Endothelial cell (in vitro differentiated cells): Measurements from ENCODE around the gene DIP2C. TPM values are rescaled to one million over a fixed set of nuclear protein-coding genes. Genes with fewer than 3 reads are reported as not detected.

Experiments
- DNase-seq: peaks from one replicate; pipeline ENCODE4 v3.0.0; 2021; ENCODE audit warnings: low spot score
- H3K27ac Mint-ChIP-seq: one replicate; pipeline ENCODE4 v1.8.0; 2021; ENCODE audit warnings: mixed read lengths, inconsistent platforms; ENCODE audit not compliant: unreplicated experiment
- H3K27me3 Mint-ChIP-seq: one replicate; pipeline ENCODE4 v1.8.0; 2021; ENCODE audit warnings: mild to moderate bottlenecking, moderate library complexity, mixed read lengths, inconsistent platforms; ENCODE audit not compliant: unreplicated experiment
- H3K36me3 Mint-ChIP-seq: one replicate; pipeline ENCODE4 v1.8.0; 2021; ENCODE audit warnings: mild to moderate bottlenecking, low read depth, mixed read lengths, inconsistent platforms; ENCODE audit not compliant: unreplicated experiment
- H3K4me1 Mint-ChIP-seq: one replicate; pipeline ENCODE4 v1.8.0; 2021; ENCODE audit warnings: mild to moderate bottlenecking, mixed read lengths, inconsistent platforms; ENCODE audit not compliant: unreplicated experiment
- H3K4me3 Mint-ChIP-seq: one replicate; pipeline ENCODE4 v1.8.0; 2021; ENCODE audit warnings: mild to moderate bottlenecking, mixed read lengths, inconsistent platforms; ENCODE audit not compliant: unreplicated experiment
- H3K9me3 Mint-ChIP-seq: one replicate; pipeline ENCODE4 v1.8.0; 2021; ENCODE audit warnings: mixed read lengths, inconsistent platforms; ENCODE audit not compliant: unreplicated experiment
- CTCF ChIP-seq: fragments of 200-600 bp; sonication (generic); IDR thresholded peaks from one replicate; pipeline ENCODE4 v1.5.0; 2021; ENCODE audit warnings: antibody characterized with exemption; ENCODE audit not compliant: unreplicated experiment
- total RNA-seq: library from RNA; stranded (reverse); fragmentation: NEBNext Ultra II Directional; extraction: Animal tissue kit (Norgen Biotek cat#: 25700); gene quantifications from one replicate; pipeline ENCODE4 v1.2.1, GENCODE V29; 2021; ENCODE audit not compliant: unreplicated experiment

The DIP2C gene
- total RNA-seq, 1 donor from 2014 or later, result 13.1 TPM

DNA sequence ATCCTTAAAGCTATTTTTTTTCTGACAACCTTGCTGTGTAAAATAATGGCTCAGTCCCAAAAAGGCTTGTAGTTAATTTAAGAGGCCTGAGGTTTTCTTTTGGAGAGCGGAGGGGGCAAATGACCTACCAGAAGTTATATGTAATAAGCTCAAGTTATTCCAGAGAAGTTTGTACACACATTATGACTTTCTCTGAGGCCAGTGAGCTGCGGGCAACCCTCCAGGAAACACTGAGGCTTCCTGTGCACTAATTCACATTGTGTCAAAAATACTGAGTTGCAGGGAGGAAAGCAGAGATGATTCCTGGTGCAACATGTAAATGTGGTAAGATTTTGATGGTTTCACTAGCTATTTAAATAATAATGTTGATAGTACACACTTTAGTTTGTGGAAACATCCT, 188.6 kb downstream of the DIP2C start:
- no peak for DNase-seq
- Mint-ChIP-seq H3K4me3 (no peak overlapping the region), H3K4me1 (peaks cover 18% of the 10 kb centered on the region), H3K36me3 (peaks cover 3% of the 10 kb centered on the region), H3K9me3 (no peaks in the 10 kb centered on the region), H3K27ac (peak overlapping the region; percentile 76), H3K27me3 (peaks cover 1% of the 10 kb centered on the region)
- no peak for TF ChIP-seq CTCF

GRCh38 chr10:499991-500390, 189.5 kb downstream of the DIP2C start:
- Mint-ChIP-seq H3K4me1 (peaks cover 18% of the 10 kb centered on the region), H3K27me3 (no peaks in the 10 kb centered on the region)
- no peak for TF ChIP-seq CTCF

DNA sequence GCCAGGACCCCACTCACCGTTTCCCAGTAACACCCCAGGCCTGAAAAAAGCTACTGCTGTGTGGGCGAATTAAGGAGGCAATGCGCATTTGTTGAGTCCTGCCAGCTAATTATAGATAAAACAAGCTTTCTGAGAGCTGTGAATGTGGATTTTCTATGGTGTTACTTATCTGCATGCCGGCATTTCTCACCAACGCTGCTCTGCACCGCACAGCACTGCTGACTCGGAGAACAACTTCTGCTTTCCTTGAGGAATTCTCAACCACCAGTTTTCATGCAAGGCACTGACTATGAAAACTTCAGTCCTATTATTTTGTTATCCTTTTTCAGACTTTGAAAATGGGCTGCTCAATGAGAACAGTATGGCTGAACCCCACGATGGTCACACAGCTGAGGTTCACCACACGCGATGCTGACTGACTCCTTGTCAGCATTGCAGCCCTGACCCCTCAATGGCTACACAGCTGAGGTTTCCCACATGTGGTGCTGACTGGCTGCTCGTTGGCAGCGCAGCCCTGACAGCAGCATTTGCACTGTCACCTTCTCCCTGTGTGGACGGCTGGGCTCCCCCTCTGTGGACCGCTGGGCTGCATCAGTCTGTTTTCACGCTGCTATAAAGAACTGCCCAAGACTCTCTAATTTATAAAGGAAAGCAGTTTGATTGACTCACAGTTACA, 190.6 kb downstream of the DIP2C start:
- peaks cover 3% of the 10 kb centered on the region for H3K36me3 Mint-ChIP-seq
- H3K4me3 Mint-ChIP-seq, result no peak overlapping the region
- TF ChIP-seq CTCF, result no peak
- no peaks in the 10 kb centered on the region for H3K9me3 Mint-ChIP-seq
- H3K27ac Mint-ChIP-seq, result no peak overlapping the region
- peaks cover 18% of the 10 kb centered on the region for H3K4me1 Mint-ChIP-seq
- no peaks in the 10 kb centered on the region for H3K27me3 Mint-ChIP-seq
- no peak for DNase-seq

More at GRCh38 chr10:499991-500390, 189.5 kb downstream of the DIP2C start:
- DNase-seq, result no peak
- Mint-ChIP-seq H3K4me3 (no peak overlapping the region), H3K36me3 (peaks cover 3% of the 10 kb centered on the region), H3K9me3 (no peaks in the 10 kb centered on the region), H3K27ac (no peak overlapping the region)

DNA sequence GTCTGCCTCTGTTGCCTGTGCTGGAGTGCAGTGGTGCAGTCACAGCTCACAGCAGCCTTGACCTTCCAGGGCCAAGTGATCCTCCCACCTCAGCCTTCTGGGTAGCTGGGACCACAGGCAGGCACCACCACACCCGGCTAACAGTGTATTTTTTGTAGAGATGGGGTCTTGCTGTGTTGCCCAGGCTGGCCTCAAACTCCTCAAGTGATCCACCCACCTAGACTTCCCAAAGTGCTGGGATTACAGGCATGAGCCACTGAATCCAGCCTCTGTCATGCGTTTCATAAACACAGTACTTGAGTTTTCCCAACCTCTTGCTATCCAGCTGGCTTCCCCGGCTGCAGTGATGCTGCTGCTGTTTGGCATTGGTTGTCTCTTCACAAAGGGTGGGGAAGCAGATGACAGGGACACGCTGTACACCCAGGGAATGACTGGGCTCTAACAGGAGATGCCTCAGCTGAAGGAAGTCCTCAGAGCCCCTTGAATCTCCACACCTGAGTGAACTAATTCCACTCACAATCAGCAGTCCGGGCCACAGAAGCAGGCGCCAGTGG, 191.5 kb downstream of the DIP2C start:
- Mint-ChIP-seq H3K9me3 (no peaks in the 10 kb centered on the region), H3K4me1 (peaks cover 20% of the 10 kb centered on the region), H3K27me3 (no peaks in the 10 kb centered on the region), H3K4me3 (no peak overlapping the region), H3K36me3 (peaks cover under 1% of the 10 kb centered on the region), H3K27ac (no peak overlapping the region)
- no peak for DNase-seq
- no peak for TF ChIP-seq CTCF

DNA sequence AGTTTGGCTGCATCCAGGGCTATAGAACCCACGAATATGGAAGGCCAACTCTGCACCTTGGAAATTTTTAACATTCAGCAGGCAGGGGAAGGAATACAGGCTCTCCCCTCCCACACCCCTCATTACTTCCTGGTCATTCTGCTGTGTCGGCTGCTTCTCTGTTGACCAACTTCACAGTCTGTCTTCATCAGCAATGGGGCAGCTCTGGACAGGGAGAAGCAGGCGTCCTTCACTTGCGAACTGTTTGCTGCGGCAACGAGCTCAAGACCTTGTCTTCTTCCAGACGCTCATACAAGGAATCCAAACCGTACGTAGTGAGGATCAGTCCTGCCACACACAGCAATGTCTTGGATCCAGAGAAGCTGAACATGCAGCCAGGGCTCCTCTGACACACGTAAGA, 192.2 kb downstream of the DIP2C start:
- no peak for TF ChIP-seq CTCF
- Mint-ChIP-seq H3K27ac (no peak overlapping the region), H3K4me3 (no peak overlapping the region), H3K9me3 (no peaks in the 10 kb centered on the region), H3K4me1 (peaks cover 20% of the 10 kb centered on the region), H3K27me3 (peaks cover 2% of the 10 kb centered on the region), H3K36me3 (no peaks in the 10 kb centered on the region)
- DNase-seq, result no peak
